ENCODE measurements around the gene GRID1. TPM values are rescaled to one million over a fixed set of nuclear protein-coding genes. Genes with fewer than 3 reads are reported as not detected.

GRID1 gene
- total and polyA plus RNA-seq, 9 of the 15 experiments (the other 6 are each of a cell fraction or from before 2014, with no cell fraction given), result 0.01 to 7.2 (median 1.2) TPM

GRCh38 chr10:86403183-86403797 is 36.7 kb upstream of the GRID1 start:
- Histone ChIP-seq H3K4me3 (no peak overlapping the region), H3K36me3 (ENCODE audit: control insufficient read depth, insufficient read depth, low read length) (no peaks in the 10 kb centered on the region), H3K27ac (ENCODE audit: extremely low read depth, low read depth, low read length) (no peak overlapping the region), H3K79me2 (ENCODE audit: control insufficient read depth, insufficient read depth, low read length) (no peaks in the 10 kb centered on the region), H3K9me1 (ENCODE audit: control insufficient read depth, insufficient read depth, low read length) (no peaks in the 10 kb centered on the region), H3K9me3 (replicated peaks; ENCODE audit: control insufficient read depth, insufficient read depth, low read depth, low read length) (no peaks in the 10 kb centered on the region), H2AFZ (ENCODE audit: low read depth, low read length) (no peak overlapping the region), H4K20me1 (replicated peaks; ENCODE audit: control insufficient read depth, insufficient read depth, low read length) (no peaks in the 10 kb centered on the region; the same call in 1 of the 2 replicates), H3K9ac (ENCODE audit: insufficient read depth in 1 of 2, low read depth in 2 of 2, low read length in 2 of 2) (no peak overlapping the region), H3K4me1 (replicated peaks in 1 of 2; ENCODE audit: control insufficient read depth in 2 of 2, insufficient read depth in 2 of 2, low read length in 2 of 2) (peaks cover 0 to 21% of the 10 kb centered on the region in 2 experiments; a peak in 2 of 5 replicates), H3K4me2 (ENCODE audit: insufficient read depth, low read length) (no peak overlapping the region), H3K27me3 (ENCODE audit: control insufficient read depth in 2 of 2, insufficient read depth in 2 of 2, low read length in 2 of 2) (peaks cover 4 to 25% of the 10 kb centered on the region in 2 experiments; a peak in 3 of 5 replicates)
- ChIA-PET POLR2A (interaction anchor here (2.0 kb wide), 1 partner anchor 182 kb away, joined by 5 read pairs; no protein-coding TSS in a partner anchor), CTCF (ENCODE audit: low intra/inter-chr PET ratio) (no interaction called here)
- in situ Hi-C loops (cut with MboI), result no loop called here
- intact Hi-C loops (cut with micrococcal nuclease), result no loop called here
- FAIRE-seq (no peak), DNase-seq (ENCODE audit: extremely low read depth in 1 of 4, low spot score in 3 of 4) (no peak), ATAC-seq (no peak)
- WGBS (ENCODE audit: insufficient coverage, low coverage, missing lambda C conversion rate), result 3% methylated on average over 6 of the region's 6 CpGs
- BruUV-seq (replicated peaks), result no TSS peak
- TF ChIP-seq ETV1 (tag; conservative IDR thresholded peaks at IDR 0.05; ENCODE audit: low read depth) (no peak), SMAD4 (CRISPR knock-in tag; conservative IDR thresholded peaks at IDR 0.05) (no peak), ZNF354B (CRISPR knock-in tag; IDR thresholded peaks at IDR 0.05) (no peak), DMBX1 (CRISPR knock-in tag; IDR thresholded peaks at IDR 0.05; ENCODE audit: borderline replicate concordance) (no peak), ZNF197 (CRISPR knock-in tag; IDR thresholded peaks at IDR 0.05; ENCODE audit: low read depth) (no peak), NCOA1 (IDR thresholded peaks at IDR 0.05; ENCODE audit: low read depth) (no peak), AFF4 (CRISPR knock-in tag; IDR thresholded peaks at IDR 0.05) (no peak)
- TF ChIP-seq, protein P1, sequence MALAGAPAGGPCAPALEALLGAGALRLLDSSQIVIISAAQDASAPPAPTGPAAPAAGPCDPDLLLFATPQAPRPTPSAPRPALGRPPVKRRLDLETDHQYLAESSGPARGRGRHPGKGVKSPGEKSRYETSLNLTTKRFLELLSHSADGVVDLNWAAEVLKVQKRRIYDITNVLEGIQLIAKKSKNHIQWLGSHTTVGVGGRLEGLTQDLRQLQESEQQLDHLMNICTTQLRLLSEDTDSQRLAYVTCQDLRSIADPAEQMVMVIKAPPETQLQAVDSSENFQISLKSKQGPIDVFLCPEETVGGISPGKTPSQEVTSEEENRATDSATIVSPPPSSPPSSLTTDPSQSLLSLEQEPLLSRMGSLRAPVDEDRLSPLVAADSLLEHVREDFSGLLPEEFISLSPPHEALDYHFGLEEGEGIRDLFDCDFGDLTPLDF (CRISPR knock-in tag; IDR thresholded peaks at IDR 0.05), result no peak
